Upper lobe of left lung (tissue), 4 donors: ENCODE data around the gene PSD2.

Experiments
- CTCF ChIP-seq, 6 experiments: fragments of 450-650 bp in 4 of 6; fragments of 200-600 bp in 2 of 6; sonication (generic) in 2 of 6; IDR thresholded peaks; one replicate each; pipeline ENCODE4 v1.5.1; 2016 to 2019; ENCODE audit warnings: antibody characterized with exemption in 6 of 6
- EP300 ChIP-seq, 4 donors: sonication (generic); formaldehyde crosslinking; IDR thresholded peaks; one replicate each; pipeline ENCODE4 v1.5.1; 2017; ENCODE audit warnings: antibody characterized with exemption in 4 of 4, control low read depth in 2 of 4
- POLR2A ChIP-seq, 4 donors: fragments of 450-650 bp; IDR thresholded peaks; one replicate each; pipeline ENCODE4 v1.5.1; 2016 to 2017; ENCODE audit warnings: antibody characterized with exemption in 4 of 4, mild to moderate bottlenecking in 2 of 4
- POLR2AphosphoS5 ChIP-seq, 2 donors: sonication (generic); formaldehyde crosslinking; IDR thresholded peaks; one replicate each; pipeline ENCODE4 v1.5.1; 2017; ENCODE audit warnings: antibody characterized with exemption in 2 of 2

- TF ChIP-seq CTCF (IDR thresholded peaks at IDR 0.05): no peak
- TF ChIP-seq POLR2AphosphoS5 (IDR thresholded peaks at IDR 0.05): no peak
- TF ChIP-seq EP300 (IDR thresholded peaks at IDR 0.05): no peak
- TF ChIP-seq POLR2A (IDR thresholded peaks at IDR 0.05): no peak
Observed at GRCh38 chr5:139757727-139758509, 37.7 kb upstream of the PSD2 start.
